HG02938 (cell line): ENCODE measurements around the gene CTDP1.

Experiments used
- ATAC-seq: cut with Tn5 transposase; IDR thresholded peaks from one replicate; pipeline ENCODE4 v1.9.1; 2021; ENCODE audit warnings: mild to moderate bottlenecking, moderate library complexity; ENCODE audit not compliant: unreplicated experiment

Gene CTDP1

DNA sequence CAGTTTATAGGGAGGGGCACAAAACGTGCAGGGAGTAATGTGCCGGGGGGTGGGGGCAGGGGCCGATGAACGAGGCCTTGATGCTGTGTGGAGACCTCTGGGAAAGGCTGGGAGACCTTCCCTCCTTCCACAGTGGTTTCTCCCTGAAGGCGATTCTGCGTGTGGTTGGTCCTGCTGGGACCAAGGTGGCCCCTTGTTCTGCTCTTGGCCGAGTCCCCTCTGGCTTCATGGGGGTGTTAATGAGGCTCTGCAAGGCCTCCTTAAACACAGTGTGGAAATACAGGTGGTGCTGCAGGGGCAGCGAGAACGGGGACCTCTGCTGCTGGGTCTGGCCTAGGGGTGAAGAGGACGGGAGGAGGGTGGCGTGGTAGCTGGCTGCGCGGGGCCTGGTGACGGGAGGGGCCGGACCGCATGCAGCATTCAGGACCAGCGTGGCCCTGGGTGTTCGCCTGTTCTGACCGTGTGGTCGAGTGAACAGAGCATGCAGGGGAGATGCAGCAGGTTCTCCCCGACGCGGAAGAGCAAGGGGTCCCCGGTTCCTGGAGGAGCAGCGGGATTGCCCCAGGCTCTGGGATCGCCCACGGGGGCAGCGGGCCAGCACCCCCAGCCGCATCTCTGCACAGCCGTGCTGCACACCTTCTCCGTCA is 76.0 kb downstream of the CTDP1 start:
- ATAC-seq = no peak

DNA sequence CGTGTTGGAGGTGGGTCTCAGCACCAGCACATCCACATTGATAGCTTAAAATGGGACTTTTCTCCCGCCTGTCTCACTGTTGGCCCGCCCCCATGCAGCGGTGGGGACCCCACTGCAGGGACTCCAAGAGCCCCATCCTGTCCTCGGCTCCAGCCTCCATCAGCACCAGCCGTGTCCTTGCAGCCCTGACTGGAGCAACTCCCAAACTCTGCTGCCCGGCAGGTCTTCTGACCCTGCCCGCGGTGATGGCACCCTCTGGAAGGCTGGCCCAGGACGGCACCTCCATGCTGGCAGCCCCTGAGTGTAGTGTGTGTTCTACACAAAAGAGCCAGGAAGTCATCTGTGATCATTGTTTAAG is 76.5 kb downstream of the CTDP1 start:
- ATAC-seq = no peak

DNA sequence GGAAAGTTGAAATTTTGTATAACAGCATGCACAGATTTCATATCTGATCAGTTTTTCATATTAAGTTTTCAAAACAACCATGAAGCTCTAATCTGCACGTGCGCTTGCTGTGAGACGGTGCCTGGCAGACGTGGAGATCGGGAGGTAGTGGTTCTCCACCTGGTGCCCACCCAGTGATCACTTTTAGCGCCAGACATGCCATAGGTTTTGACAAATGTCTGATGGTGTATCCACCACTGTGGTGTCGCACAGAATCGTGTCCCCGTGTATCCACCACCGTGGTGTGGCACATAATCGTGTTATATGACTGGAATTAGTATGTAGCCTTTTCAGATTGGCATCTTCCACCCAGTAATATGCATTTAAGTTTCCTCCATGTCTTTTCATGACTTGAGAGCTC is 77.2 kb downstream of the CTDP1 start:
- no peak for ATAC-seq

DNA sequence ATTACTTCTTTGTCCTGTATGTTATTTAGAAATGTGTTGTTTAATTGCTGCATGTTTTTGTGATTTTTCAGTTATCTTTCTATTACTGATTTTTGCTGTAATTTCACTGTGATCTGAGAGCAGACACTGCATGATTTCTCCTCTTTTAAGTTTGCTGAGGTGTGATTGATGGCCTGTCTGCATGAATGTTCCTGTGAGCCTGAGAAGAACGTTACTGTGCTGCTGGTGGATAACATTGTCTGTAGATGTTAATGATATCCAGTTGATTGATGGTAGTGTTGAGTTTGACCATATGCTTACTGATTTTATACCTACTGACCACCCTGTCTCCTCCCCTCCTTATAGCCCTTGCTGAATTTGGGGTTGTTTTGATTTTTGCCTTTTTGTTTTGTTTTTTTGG is 80.7 kb downstream of the CTDP1 start:
- ATAC-seq = no peak

DNA sequence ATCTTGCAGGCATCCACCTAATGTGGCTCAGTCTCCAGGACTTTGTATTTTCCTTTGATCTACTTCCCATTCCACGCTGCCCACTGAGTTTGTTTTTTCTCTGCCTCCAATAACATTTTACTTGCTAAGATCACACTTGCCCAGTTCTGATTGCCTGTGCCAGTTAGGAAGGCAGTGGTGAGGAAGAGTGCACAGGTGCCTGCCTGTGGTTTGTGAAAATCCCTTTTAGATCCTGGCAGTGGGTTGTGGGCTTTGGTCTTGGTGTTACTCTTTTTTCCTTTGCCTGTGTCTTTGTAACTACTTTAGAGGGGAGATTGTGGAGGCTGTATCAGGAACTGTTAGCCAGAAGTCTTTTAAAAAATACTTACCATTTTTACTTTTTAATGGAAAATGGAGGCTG is 81.3 kb downstream of the CTDP1 start:
- ATAC-seq = no peak

DNA sequence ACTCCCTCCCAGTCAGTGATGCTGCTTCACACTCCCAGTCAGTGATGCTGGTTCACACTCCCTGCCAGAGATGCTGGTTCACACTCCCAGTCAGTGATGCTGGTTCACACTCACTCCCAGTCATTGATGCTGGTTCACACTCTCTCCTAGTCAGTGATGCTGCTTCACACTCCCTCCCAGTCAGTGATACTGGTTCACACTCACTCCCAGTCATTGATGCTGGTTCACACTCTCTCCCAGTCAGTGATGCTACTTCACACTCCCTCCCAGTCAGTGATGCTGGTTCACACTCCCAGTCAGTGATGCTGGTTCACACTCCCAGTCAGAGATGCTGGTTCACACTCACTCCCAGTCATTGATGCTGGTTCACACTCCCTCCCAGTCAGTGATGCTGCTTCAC is 83.8 kb downstream of the CTDP1 start:
- ATAC-seq = no peak

DNA sequence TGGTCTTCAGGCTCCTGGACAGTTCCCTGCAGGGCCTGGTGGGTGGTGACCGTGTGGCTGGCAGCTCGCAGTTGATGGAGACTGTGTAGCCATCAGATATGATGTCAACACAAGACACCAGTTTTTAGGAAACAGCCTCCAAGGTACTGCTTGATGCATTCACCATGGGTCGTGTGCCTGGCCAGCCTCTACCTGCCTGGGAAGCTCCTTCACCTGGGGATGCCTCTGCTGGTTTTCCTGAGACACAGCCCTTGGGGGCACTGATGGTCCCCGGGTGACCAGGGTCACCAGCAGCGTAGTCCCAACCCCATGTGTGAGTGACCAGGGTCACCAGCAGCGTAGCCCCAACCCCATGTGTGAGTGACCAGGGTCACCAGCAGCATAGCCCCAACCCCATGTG is 84.5 kb downstream of the CTDP1 start:
- ATAC-seq = no peak

DNA sequence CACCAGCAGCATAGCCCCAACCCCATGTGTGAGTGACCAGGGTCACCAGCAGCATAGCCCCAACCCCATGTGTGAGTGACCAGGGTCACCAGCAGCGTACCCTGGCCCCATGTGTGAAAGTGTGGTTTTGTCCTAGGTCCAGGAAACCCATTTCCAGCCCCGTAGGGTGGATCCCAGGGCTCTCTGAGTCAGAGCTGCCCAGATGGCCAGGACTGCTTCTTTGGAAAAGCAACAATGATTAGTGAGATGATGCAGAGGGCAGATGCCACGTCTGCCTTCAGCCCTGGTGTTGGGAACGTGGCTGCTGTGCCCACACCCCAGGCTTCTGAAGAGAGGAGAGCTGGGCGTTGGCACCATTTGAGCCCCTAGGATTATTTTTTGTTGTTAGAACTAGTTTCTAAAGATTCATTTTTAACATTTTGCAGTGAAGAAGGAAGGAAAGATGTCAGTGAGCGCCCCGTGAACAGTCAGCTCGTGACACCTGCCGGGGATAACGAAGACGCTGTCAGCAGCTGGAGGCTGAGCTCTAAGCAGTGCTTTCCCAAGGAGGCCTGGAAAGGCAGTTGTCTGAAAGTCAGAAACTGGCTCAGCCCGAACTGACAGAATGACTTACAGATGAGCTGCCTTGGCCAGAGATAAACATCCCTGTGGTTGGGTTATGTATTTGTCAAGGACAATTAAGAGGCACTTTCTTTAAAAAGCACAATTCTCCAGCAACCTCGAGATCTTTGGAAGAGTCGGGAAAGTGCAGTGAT is 86.1 kb downstream of the CTDP1 start:
- ATAC-seq = no peak

DNA sequence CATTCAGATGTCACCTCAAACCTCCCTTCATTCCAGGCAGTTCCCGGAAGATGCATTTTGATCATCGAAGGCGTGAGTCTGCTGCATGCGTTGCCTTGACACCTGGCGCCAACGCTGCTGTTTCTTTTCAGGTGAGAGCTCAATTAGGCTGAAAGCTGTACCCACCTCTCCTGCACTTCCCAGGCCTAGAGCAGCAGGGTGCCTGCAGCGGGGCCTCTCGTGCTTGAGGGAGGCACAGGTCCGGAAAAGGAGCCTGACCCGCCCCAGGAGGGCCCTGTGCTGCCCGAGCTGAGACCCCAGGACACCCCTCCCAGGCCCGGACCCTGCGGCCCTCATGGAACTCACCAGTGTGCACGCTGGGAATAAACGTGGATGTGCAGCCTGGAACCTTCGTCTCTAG is 86.7 kb downstream of the CTDP1 start:
- no peak for ATAC-seq

DNA sequence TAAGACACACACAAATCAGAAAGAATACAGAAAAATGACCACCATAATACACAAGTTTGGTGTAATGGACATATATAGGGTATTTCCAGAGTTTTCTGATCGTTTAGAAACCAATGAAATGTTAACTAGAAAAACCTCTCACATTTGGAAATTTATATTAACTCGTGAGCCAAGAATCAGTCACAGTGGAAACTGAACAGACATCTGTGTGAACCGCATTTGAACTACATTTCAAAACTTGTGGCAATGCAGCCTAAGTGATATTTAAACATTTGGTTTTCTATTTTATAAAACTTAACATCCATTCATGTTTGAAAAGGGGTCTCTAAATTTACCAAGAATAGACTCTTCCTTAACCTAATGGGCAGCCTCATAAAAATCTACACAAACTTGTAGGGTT is 89.1 kb downstream of the CTDP1 start:
- ATAC-seq = no peak

DNA sequence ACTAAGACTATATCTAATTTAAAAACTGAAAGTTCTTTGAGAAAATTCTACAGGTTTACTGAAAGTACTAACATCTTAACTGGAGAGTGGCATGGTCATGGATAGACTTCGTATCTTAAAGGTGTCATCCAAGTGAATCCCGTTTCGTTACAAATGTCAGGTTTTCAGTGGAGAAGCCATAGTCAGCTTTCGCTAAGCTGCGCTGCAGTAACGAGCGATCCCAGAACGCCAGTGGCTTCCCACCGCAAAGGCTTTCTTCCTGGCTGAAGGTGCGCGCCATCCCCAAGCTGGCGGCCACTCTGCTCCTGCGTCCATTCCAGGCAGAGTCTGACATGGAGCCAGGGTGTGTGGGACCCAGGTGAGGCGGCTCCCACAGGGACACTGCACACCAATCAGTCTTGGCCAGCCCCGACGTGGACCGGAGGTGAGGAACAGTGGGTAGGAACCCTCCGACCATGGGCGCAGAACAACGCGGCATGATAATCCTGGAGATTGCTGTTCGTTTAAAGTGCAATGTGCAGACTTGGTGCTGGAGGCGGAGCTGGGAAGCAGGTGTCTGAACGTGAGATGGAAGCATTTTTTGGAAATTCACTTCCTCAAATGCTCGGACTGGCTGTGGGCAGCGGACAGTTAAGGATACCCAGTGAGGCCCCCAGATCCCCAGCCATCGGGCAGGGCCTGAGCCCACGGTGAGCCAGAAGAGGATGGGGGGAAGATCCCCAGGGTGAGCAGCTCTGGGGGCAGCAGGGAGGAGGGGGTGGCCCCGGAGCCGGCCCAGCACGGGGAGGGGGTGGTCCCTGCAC is 90.3 kb downstream of the CTDP1 start:
- no peak for ATAC-seq

DNA sequence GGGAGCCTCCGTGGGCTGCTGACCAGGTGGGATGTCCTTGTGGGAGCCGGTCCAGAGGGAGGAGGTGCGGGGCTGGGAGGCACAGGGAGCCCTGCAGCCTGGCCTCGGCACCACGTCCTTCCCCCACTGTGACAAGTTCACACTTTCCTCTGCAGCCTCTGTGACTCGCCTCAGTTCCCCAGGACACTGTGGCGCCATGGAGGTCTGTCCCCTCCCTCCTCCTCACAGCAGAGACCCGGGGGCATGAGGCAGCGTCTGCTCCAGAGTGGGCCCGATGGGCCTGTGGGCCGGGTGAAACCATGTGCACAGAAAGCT is 90.9 kb downstream of the CTDP1 start:
- no peak for ATAC-seq

DNA sequence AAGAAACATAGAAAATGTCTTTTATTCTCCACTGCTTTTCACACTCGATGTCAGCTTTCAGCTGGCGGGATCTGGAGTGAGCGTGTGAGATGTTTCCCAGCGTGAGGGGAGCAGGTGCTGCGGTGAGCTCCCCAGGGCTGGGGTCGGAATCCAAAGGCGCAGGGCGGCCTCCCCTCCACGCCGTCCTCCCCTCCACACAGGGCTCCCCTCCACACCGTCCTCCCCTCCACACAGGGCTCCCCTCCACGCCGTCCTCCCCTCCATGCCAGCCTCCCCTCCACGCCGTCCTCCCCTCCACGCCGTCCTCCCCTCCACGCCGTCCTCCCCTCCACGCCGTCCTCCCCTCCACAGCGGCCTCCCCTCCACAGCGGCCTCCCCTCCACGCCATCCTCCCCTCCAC is 91.2 kb downstream of the CTDP1 start:
- no peak for ATAC-seq

DNA sequence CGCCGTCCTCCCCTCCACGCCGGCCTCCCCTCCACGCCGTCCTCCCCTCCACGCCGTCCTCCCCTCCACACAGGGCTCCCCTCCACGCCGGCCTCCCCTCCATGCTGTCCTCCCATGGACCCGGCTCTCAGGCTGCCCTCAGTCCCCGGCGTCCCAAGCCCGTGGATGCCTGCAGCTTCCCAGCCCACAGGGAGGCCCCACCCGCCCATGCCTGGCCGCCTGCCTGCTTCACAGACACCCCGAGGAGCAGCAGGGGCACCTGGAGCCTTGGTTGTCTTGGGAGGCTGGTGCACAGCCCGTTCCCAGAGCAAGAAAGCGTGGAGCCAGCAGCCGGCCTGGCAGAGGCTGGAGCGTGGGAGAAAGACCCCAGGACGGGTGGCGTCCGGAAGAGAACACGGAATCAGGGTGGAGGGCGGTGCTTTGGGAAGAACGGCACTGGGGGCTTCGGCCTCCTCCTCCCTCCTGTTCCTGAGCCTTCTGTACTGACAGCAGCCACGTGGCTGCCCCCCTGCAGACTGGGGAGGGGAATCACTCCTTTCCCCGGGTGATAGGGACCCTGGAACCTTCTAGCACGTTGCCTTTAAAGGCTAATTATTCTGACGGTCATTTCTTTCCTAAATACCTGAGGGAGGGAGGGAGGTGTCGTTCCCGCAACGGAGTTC is 92.0 kb downstream of the CTDP1 start:
- no peak for ATAC-seq

DNA sequence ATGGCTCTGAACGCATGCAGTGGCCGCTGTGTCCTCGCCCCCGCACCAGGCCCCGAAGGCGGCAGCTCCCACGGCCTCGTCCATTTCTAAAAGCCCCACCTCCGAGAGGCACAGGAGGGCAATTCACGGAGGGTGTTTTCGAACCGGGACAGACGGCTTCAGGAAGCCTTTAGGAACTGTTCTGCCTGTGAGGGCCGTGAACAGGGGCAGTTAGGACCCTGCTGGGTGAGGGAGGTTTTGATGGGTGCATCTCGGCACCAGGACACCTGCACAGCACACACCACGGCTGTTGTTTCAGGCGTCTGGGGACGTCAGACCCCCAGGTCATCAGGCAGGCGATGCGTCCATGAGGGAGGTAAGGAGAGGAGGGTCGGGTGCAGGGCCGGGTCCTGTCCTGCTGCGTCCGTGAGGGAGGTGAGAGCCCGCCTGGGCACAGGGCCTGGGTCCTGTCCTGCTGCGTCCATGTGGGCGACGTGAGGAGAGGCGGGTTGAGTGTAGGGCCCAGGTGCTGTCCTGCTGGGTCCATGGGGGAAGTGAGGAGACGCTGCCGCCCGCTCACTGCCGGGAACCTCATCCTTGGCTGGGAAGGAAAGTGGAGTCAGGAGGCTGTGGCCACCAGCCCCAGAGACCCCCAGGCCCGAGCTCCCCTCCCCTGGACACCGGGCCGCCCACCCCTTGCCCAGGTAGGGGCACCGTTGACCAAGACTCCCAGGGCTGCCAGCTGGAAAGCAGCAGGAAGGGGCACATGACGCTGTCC is 92.7 kb downstream of the CTDP1 start:
- no peak for ATAC-seq

DNA sequence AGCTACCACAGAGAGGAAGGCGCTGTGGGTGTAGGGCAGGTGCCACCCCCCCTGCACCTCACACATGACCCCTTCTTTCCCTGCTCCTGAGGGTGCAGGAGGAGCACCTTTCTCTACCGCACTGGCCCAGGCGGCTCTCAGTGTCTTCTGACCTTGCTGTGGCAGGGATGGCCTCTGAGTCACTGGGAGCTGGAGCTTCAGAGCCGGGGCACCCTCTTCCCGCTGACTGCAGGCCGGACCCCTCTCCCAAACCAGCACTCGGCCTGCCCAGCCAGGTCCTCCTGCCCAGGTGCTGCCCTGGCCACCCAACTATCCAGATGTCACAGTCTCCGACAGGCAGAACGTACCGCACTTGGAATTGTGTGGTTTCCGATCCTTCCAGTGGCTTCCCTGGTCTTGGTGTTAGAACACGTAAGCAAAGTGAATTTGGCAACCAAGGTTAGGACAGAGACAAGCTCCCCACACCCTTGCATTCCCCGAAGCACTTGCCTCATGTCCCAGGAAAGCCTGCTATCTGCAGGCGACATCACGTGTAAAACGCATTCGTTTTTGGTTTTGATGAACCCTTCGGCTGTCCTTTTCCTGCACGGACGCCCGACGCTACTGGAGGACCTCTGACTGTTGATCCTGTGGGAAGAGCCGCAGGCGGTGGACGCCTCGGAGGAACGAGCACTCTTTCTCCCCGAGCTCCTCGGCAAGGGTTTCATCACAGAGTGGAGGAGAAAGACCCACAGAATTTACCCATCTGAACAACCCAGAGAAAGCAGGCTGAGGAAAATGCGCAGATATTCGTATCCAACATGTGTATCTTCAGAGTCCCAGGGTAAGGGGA is 93.5 kb downstream of the CTDP1 start:
- ATAC-seq = no peak

DNA sequence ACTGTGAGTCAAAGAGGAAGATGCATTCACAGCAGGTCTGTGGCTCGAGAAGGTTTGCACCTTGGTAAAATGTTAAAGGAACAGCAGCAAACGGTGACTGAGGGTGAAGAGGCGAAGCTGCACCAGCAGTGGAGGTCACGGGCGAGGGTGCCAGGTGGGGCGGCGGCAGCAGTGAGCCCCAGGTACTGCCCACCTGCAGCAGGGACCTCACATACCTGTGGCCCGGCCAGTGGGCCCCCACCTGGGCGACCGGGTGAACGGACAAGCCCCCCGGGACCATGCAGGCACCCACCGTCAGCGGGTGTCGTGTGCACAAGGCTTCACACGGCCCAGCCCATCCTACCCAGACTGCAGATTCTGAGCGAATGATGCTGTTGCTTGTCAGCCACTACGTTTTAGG is 94.5 kb downstream of the CTDP1 start:
- ATAC-seq = no peak

DNA sequence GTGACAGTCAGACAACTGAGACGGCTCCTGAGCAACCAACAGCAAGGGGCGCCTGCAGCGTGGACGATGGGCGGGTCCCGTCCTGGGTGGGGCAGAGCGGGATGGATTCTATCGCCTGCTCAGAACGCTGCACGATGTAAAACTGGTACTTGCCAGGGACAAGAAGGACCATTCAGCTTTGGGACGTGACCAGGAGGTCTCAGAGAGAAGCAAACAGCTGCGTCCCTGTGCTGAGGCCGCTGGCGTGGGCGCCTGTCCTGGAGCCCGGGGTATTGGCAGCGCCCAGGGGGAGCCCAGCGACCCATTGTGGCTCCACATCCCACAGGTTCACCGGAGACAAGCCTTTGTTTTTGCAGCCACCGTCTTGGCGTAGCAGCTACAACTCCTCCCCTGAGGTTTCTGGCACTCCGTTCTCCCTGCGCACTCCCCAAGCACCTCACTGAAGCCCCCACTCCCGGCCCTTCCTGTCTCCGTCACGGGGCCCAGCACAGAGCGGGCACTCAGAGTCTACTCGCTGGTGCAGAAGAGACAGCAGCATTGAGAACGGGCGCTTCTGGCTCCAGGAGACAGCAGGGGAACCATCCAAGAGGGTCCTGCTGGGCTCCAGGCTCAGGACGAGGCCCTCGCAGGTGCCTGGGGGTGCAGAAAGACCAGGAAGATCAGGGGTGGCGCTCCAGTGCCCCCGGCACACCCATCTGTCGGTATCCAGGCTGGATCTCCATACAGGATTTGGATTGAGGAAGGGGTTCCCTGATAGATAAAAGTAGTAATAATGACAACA is 96.0 kb downstream of the CTDP1 start:
- ATAC-seq = no peak

DNA sequence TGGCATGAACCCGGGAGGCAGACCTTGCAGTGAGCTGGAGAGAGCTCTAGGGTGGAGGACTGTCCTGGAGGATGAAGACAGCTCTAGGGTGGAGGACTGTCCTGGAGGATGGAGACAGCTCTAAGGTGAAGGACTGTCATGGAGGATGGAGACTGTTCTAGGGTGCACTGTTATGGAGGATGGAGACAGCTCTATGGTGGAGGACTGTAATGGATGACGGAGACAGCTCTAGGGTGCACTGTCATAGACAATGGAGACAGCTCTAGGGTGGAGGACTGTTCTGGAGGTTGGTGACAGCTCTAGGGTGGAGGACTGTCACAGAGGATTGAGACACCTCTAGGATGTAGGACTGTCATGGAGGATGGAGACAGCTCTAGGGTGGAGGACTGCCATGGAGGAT is 97.1 kb downstream of the CTDP1 start:
- no peak for ATAC-seq
